K562 (cell line): Measurements from ENCODE around the gene AKT3. TPM values are rescaled to one million over a fixed set of nuclear protein-coding genes. Genes with fewer than 3 reads are reported as not detected.

Source experiments
- ATAC-seq: fragments of 200-7000 bp; cut with Tn5 transposase; 3 replicates; pipeline ENCODE4 v1.9.1; 2020; ENCODE audit warnings: moderate library complexity
- BruUV-seq: library from RNA; stranded (reverse); fragments of 400-500 nt; replicated peaks from 2 replicates; lab custom pipeline; 2021; lab: Mats Ljungman, UMichigan
- CTCF ChIA-PET: fragments of 300-600 bp; formaldehyde crosslinking; extraction: SDS; loops from one replicate; lab custom pipeline; 2021; ENCODE audit warnings: low intra/inter-chr PET ratio; lab: Yijun Ruan, JAX
- POLR2A ChIA-PET: fragments of 300-600, 350-650 bp; sonication (Branson Sonifier 250); formaldehyde crosslinking; extraction: SDS; loops from one replicate; lab custom pipeline; 2021; ENCODE audit warnings: antibody characterized with exemption, inconsistent platforms; lab: Yijun Ruan, JAX
- DNase-seq, 4 experiments: peaks; one replicate each; pipeline versions ENCODE4 v3.0.0 to v3.0.0-alpha.2; 2011 to 2018; ENCODE audit warnings: low spot score in 3 of 4, mixed read lengths in 3 of 4; ENCODE audit errors: extremely low read depth in 1 of 4
- FAIRE-seq: peaks from 2 replicates; lab custom pipeline; 2011; peaks lifted over from hg19 to GRCh38; lab: Jason Lieb, UNC
- H2AFZ ChIP-seq: 2 replicates; pipeline ENCODE4 v1.6.0; 2011; ENCODE audit warnings: low read depth, low read length, control low read depth, inconsistent platforms
- H3K27ac ChIP-seq: fragments of 200-600 bp; 3 replicates; pipeline ENCODE4 v1.8.0; 2011; ENCODE audit warnings: low read depth, mild to moderate bottlenecking, control low read depth, inconsistent platforms, low read length, moderate library complexity, mixed read lengths; ENCODE audit errors: extremely low read depth
- H3K27me3 ChIP-seq, 2 experiments: fragments of 300-600 bp in 1 of 2; 2 replicates in 1 of 2; 3 replicates in 1 of 2; pipeline versions ENCODE4 v1.6.0 to v1.8.0; 2011; ENCODE audit warnings: inconsistent platforms in 2 of 2, low read length in 2 of 2, mild to moderate bottlenecking in 1 of 2, mixed read lengths in 1 of 2, moderate library complexity in 1 of 2; ENCODE audit not compliant: control insufficient read depth in 2 of 2, insufficient read depth in 2 of 2
- H3K36me3 ChIP-seq: fragments of 300-600 bp; 3 replicates; pipeline ENCODE4 v1.8.0; 2011; ENCODE audit warnings: mild to moderate bottlenecking, low read length, inconsistent platforms; ENCODE audit not compliant: control insufficient read depth, insufficient read depth
- H3K4me1 ChIP-seq, 2 experiments: fragments of 200-600 bp in 1 of 2; replicated peaks in 1 of 2; 2 replicates in 1 of 2; 3 replicates in 1 of 2; pipeline versions ENCODE4 v1.5.1 to v1.8.0; 2011; ENCODE audit warnings: inconsistent platforms in 2 of 2, low read length in 2 of 2, mild to moderate bottlenecking in 1 of 2, mixed read lengths in 1 of 2, moderate library complexity in 1 of 2; ENCODE audit not compliant: control insufficient read depth in 2 of 2, insufficient read depth in 2 of 2
- H3K4me2 ChIP-seq: 2 replicates; pipeline ENCODE4 v1.6.1; 2011; ENCODE audit warnings: low read length, control low read depth, inconsistent platforms, mixed read lengths; ENCODE audit not compliant: insufficient read depth
- H3K4me3 ChIP-seq: fragments of 200-600 bp; sonication (generic), shearing (Covaris generic); 2 replicates; pipeline ENCODE4 v1.5.1; 2016; ENCODE audit warnings: control low read depth, inconsistent platforms
- H3K79me2 ChIP-seq: fragments of 200-600 bp; 3 replicates; pipeline ENCODE4 v1.8.0; 2011; ENCODE audit warnings: low read length, inconsistent platforms; ENCODE audit not compliant: control insufficient read depth, insufficient read depth
- H3K9ac ChIP-seq, 2 experiments: 2 replicates each; pipeline versions ENCODE4 v1.6.0 to v1.6.1; 2011; ENCODE audit warnings: low read depth in 2 of 2, low read length in 2 of 2, control low read depth in 1 of 2, inconsistent platforms in 1 of 2, mild to moderate bottlenecking in 1 of 2, mixed read lengths in 1 of 2; ENCODE audit not compliant: insufficient read depth in 1 of 2
- H3K9me1 ChIP-seq: one replicate; pipeline ENCODE4 v1.6.0; 2011; ENCODE audit warnings: inconsistent platforms, mild to moderate bottlenecking, low read length, moderate library complexity; ENCODE audit not compliant: control insufficient read depth, insufficient read depth
- H3K9me3 ChIP-seq: replicated peaks from 2 replicates; pipeline ENCODE4 v1.5.1; 2011; ENCODE audit warnings: low read depth, low read length, inconsistent platforms; ENCODE audit not compliant: control insufficient read depth, insufficient read depth
- H4K20me1 ChIP-seq: replicated peaks from 2 replicates; pipeline ENCODE4 v1.6.1; 2011; ENCODE audit warnings: low read length, inconsistent platforms, mixed read lengths; ENCODE audit not compliant: control insufficient read depth, insufficient read depth
- ATF3 ChIP-seq, 2 experiments: fragments of 450-650 bp in 1 of 2; sonication (generic) in 1 of 2; formaldehyde crosslinking in 1 of 2; IDR thresholded peaks in 1 of 2; conservative IDR thresholded peaks in 1 of 2; 2 replicates each; pipeline versions ENCODE4 v1.6.1 to v1.8.1; 2016 to 2023; ENCODE audit warnings: mild to moderate bottlenecking in 2 of 2, moderate library complexity in 2 of 2, inconsistent platforms in 1 of 2, missing genetic modification reagents in 1 of 2
- CUX1 ChIP-seq: fragments of 200-800 bp; sonication (Bioruptor generic); IDR thresholded peaks from 2 replicates; pipeline ENCODE4 v1.6.1; 2016; ENCODE audit warnings: missing genetic modification characterization, missing compliant biosample characterization
- L3MBTL2 ChIP-seq: fragments of 450-650 bp; IDR thresholded peaks from 2 replicates; pipeline ENCODE4 v1.6.1; 2016; ENCODE audit warnings: mild to moderate bottlenecking, moderate library complexity
- NCOA2 ChIP-seq, 2 experiments: fragments of 450-650 bp; IDR thresholded peaks; 2 replicates each; pipeline ENCODE4 v1.6.1; 2018; ENCODE audit warnings: mild to moderate bottlenecking in 2 of 2, moderate library complexity in 1 of 2; ENCODE audit not compliant: partially characterized antibody in 2 of 2
- THAP7 ChIP-seq: fragments of 250-450 bp; sonication (Bioruptor Pico); IDR thresholded peaks from 2 replicates; pipeline ENCODE4 v1.5.0; 2021
- TSHZ1 ChIP-seq: fragments of 250-450 bp; sonication (Bioruptor Pico); IDR thresholded peaks from 2 replicates; pipeline ENCODE4 v1.4.0; 2020; ENCODE audit warnings: mild to moderate bottlenecking, moderate library complexity
- WGBS: fragments of 100-300 bp; shearing (Covaris generic); methylation state at CpG from one replicate; pipeline ENCODE4 v1.1.6; 2016; ENCODE audit warnings: low coverage, mixed read lengths; ENCODE audit not compliant: insufficient coverage; ENCODE audit errors: missing lambda C conversion rate; 5-methylcytosine and 5-hydroxymethylcytosine counted together
- in situ Hi-C: fragments of 300-500 bp; cut with MboI; formaldehyde crosslinking; loops from 4 replicates; pipeline ENCODE4 v1.15.0; 2018; ENCODE audit warnings: inconsistent platforms, mixed read lengths
- intact Hi-C: fragments of 100-400 bp; cut with micrococcal nuclease; formaldehyde crosslinking; loops from 2 replicates; pipeline ENCODE4 v1.14.2; 2022
- polyA plus RNA-seq, 8 experiments: library from polyadenylated mRNA; depleted of rRNA in 4 of 8; stranded (reverse) in 5 of 8; unstranded in 3 of 8; fragments of >200 nt; fragmentation: Nextera tagmentation in 2 of 8; fragmentation: Illumina TruSeq in 1 of 8; extraction: Ambion mirVana in 2 of 8; extraction: Trizol in 1 of 8; gene quantifications; 2 replicates each; pipeline versions ENCODE4 v1.2.1 to v1.2.3, GENCODE V29; 2011 to 2014; ENCODE audit warnings: inconsistent platforms in 1 of 8, missing spikeins in 1 of 8
- total RNA-seq, 7 experiments: library from RNA; depleted of rRNA in 6 of 7; stranded (reverse); fragments of >200 nt in 6 of 7; fragmentation: Illumina TruSeq in 2 of 7; extraction: Trizol in 2 of 7; gene quantifications; 2 replicates each; pipeline versions ENCODE4 v1.2.1 to v1.2.3, GENCODE V29; 2011 to 2021; ENCODE audit warnings: low replicate concordance in 1 of 7

Gene AKT3
- total and polyA plus RNA-seq, 9 of the 15 experiments (the other 6 are each of a cell fraction or from before 2014, with no cell fraction given), result 0.04 to 0.54 (median 0.18) TPM; not detected in 1

- ATAC-seq (no peak), DNase-seq (no peak), FAIRE-seq (peak; percentile 11)
- WGBS, result 0% methylated on average over 3 of the region's 3 CpGs
- no TSS peak for BruUV-seq
- in situ Hi-C loops, result no loop called here
- Histone ChIP-seq H3K9me3 (no peaks in the 10 kb centered on the region), H3K27me3 (no peaks in the 10 kb centered on the region), H3K79me2 (no peaks in the 10 kb centered on the region), H3K4me1 (no peaks in the 10 kb centered on the region), H3K27ac (no peak overlapping the region), H3K9ac (no peak overlapping the region), H2AFZ (no peak overlapping the region), H3K36me3 (no peaks in the 10 kb centered on the region), H3K4me2 (no peak overlapping the region), H3K9me1 (no peaks in the 10 kb centered on the region), H3K4me3 (no peak overlapping the region), H4K20me1 (no peaks in the 10 kb centered on the region)
- ChIA-PET POLR2A (interaction anchor here (0.6 kb wide), 1 partner anchor 521 kb away, joined by 3 read pairs; no protein-coding TSS in a partner anchor), CTCF (no interaction called here)
- intact Hi-C loops, result no loop called here
- no peak for TF ChIP-seq THAP7 (CRISPR knock-in tag)
- TF ChIP-seq TSHZ1 (CRISPR knock-in tag), result no peak
- no peak for TF ChIP-seq CUX1 (CRISPR knock-in tag)
- no peak for TF ChIP-seq ATF3 (IDR thresholded peaks at IDR 0.05)
- no peak for TF ChIP-seq ATF3 (CRISPR knock-in tag; conservative IDR thresholded peaks at IDR 0.05)
- TF ChIP-seq L3MBTL2, result no peak
- TF ChIP-seq NCOA2 (IDR thresholded peaks at IDR 0.05; ENCODE audit: partially characterized antibody in 2 of 2), result no peak
Observed at GRCh38 chr1:243725075-243725474, 125.0 kb downstream of the AKT3 start.
